ENCODE results near the gene C19orf53.

- TF ChIP-seq CTCF (IDR thresholded peaks at IDR 0.05) (no peak), EP300 (IDR thresholded peaks at IDR 0.05) (no peak), POLR2A (IDR thresholded peaks at IDR 0.05) (no peak)
These were observed 31.5 kb upstream of the C19orf53 start for GRCh38 chr19:13742756-13743155.
